NCI-H774 (cell line): ENCODE data around the gene SAE1.
"Not testable (repeated sequence)": the region's sequence is repeated elsewhere in the genome, so short reads cannot be mapped to it uniquely, and the experiment has no call there.

Experiments
- DNase-seq: peaks from one replicate; lab custom pipeline; 2025; lab: John Stamatoyannopoulos, UW

Gene SAE1

DNA sequence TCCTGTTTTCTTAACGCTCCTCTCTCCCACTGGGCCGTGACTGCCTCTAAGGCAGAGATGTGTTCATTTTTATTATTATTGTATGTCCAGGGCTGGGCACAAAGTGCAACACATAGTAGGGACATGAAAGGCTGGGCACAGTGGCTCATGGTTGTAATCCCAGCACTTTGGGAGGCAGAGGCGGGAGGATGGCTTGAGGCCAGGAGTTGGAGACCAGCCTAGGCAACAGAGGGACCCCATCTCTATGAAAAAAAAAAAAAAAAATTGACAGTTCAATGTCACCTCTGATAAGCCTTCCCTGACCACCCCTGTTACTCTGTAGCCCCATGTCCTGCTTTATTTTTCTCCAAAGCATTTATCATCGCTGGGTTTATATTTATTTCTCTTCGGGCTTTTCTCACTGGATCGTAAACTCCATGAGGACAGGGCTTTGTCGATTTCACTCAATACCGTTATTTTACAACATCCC lies 481 bp upstream of the SAE1 start:
- DNase-seq, result no peak

GRCh38 chr19:47132194-47132852 lies 1.7 kb downstream of the SAE1 start:
- DNase-seq, result no peak

DNA sequence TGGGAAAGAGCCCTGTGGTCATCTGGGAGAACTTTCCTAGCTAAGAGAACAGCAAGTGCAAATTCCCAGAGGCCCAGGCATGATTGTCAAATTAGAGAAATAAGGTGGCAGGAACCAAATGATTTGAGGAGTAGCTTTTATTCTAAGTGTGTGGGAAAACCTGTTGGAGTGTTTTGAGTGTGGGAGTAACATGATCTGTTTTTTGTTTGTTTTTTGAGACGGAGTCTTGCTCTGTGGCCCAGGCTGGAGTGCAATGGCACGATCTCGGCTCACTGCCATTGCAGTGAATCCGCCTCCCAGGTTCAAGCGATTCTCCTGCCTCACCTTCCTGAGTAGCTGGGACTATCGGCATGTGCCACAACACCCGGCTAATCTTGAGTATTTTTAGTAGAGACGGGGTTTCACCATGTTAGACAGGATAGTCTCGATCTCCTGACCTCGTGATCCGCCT lies 2.4 kb downstream of the SAE1 start:
- DNase-seq, result no peak

- DNase-seq, result no peak
These were observed 3.9 kb downstream of the SAE1 start for GRCh38 chr19:47134545-47134944.

GRCh38 chr19:47135156-47135555 lies 4.5 kb downstream of the SAE1 start:
- no peak for DNase-seq

DNA sequence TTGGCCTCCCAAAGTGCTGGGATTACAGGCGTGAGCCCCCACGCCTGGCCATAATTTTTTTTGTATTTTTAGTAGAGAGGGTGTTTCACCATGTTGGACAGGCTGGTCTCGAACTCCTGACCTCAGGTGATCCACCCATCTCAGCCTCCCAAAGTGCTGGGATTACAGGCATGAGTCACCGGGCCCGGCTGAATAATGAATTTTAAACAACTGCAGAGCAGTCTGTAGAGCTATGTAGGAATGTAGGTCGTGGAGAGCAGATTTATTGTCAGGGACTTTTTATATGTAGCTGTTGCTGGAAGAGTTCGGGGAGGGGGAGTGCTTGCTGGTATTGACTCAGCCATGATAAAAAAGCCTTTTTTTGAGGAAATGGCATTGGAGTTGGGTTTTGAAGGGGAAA lies 10.6 kb downstream of the SAE1 start:
- not testable (repeated sequence) for DNase-seq

- no peak for DNase-seq
These were observed 11.1 kb downstream of the SAE1 start for GRCh38 chr19:47141695-47142094.

DNA sequence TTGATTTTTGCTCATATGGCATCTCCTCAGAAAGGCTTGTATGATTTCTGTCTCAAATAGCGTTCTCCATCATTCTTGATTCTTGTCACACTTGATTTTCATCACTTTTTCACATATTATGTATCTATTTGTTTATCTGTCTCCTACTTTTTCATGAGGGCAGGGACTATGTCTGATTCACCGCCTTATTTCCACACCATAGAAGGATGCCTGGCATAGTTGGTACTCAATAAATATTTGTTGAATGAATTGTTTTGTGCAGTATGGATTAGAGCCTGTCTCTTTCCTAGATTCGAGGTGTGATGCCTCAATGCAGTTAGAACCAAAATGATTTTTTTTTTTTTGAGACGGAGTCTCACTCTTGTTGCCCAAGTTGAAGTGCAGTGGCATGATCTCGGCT lies 12.1 kb downstream of the SAE1 start:
- DNase-seq, result no peak

GRCh38 chr19:47143322-47144073 lies 12.9 kb downstream of the SAE1 start:
- DNase-seq, result no peak

DNA sequence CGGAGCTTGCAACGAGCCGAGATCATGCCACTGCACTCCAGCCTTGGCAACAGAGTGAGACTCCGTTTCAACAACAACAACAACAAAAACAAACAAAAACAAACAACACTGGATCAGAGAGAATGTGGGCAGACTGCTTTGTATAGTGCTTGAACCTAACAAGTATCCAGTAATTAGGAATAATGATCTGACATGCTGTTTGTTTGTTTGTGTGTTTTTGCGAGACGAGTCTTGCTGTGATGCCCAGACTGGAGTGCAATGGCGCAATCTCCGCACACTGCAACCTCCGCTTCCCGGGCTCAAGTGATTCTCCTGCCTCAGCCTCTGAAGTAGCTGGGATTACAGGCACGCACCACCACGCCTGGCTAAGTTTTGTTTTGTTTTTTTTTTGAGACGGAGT lies 14.0 kb downstream of the SAE1 start:
- no peak for DNase-seq

- no peak for DNase-seq
These were observed 15.2 kb downstream of the SAE1 start for GRCh38 chr19:47145639-47146486.

GRCh38 chr19:47146920-47147319 lies 16.3 kb downstream of the SAE1 start:
- DNase-seq, result no peak

DNA sequence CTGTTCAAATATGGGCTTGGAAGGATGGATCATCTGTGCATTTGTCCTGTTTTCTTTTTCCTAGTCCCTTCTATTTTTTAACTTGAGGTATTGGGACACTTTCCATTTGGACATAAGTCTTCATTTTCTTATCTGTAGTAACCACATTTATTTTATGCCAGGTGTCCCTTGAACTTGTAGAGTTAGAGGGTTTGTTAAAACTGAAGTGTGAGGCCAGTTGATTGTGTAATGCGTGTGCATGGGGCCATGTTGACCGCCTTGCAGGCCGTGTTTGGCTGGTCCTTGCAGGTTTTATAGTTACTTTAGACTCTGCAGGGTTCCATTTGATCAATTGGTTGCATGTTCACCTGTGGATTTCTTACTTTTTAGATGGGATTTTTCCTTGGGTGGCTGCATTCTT lies 21.0 kb downstream of the SAE1 start:
- no peak for DNase-seq

- no peak for DNase-seq
These were observed 21.6 kb downstream of the SAE1 start for GRCh38 chr19:47152205-47152604.

DNA sequence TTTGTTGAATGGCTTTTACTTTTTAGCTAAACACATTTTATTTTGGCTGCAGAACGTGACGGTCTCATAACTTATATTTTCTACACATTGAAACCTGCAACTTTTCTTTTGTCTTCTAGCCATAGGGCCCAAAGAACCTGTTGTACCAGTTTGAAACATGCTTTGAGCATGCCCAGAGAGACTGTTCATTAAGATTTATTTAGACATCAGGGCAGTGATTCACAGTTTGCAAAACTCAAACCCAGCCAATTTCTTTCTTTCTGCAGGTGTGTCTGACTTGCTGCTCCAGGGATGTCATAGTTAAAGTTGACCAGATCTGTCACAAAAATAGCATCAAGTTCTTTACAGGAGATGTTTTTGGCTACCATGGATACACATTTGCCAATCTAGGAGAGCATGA lies 22.0 kb downstream of the SAE1 start:
- DNase-seq, result no peak

- DNase-seq, result no peak
These were observed 22.6 kb downstream of the SAE1 start for GRCh38 chr19:47153266-47153665.

GRCh38 chr19:47155148-47155547 lies 24.5 kb downstream of the SAE1 start:
- DNase-seq, result no peak

DNA sequence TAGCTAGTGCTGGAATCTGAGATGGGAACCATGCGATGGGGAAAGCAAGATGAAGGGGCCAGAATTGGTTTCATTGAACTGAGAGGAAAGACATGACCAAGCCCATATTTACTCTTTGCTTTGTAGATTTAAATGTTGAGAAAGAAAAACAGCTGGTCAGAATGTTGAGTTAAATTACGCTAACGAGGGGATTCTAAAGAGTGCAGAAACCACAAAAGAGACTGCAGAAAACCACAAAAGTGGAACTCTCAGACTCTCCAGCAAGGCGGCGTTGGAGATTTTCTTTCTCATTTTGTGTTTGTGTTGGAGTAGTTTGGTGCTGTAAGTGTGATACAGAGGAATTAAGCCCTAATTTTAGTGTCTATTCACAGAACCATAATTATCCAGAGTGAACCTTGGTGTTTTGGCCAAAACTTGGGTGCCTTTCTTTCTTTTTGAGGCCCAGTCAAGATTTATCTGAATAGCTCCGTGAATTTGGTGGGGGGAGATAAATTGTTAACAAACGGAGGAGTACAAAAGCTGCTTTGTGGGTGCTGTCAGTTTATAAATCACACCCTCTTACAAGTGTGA lies 26.3 kb downstream of the SAE1 start:
- no peak for DNase-seq

DNA sequence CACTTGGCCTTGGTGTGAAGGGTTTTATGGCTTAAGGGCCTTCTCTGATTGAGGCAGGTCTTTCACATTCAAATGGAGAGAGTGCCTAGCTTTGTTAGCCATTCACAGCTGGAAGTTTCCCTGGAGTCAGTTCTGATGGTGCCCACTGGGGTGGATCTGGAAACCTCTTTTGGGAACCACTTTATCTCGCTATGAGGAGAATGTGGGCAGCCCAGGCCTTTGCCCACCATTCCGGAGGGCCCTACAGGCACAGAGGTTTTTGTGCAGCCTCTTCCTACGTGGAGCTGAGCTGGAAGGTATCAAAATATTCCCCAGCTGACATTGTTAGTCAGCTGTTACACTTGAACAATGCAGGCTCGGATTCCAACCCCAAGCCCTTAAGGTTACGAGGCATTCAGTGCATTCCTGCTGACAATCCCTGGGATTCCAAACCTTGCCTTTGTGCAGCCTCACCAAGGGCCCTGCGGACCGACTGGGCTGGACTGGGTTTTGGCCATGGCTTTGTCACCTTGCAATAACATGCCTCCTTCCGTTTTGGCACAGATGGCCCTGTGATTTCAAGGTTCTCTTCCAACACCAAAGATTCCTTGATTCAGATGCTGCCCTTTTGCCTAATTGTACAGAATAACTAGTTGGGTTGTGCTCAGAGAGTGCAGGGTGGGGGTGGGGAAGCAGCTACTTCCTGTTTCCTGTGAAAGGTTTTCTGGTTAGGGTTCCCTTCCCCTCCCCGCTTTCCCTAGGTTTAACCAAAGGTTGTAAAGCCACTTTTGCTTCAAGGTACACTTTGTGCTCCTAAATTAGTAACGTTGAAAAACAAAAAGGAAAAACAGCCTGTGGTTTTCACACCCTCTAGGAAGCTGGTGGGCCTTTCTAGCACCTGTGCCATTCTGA lies 27.0 kb downstream of the SAE1 start:
- DNase-seq, result no peak

GRCh38 chr19:47158367-47158791 lies 27.7 kb downstream of the SAE1 start:
- no peak for DNase-seq

GRCh38 chr19:47158879-47159503 lies 28.4 kb downstream of the SAE1 start:
- DNase-seq, result no peak
